HCT116 (cell line): Measurements from ENCODE around the gene MID1IP1. TPM values are rescaled to one million over a fixed set of nuclear protein-coding genes. Genes with fewer than 3 reads are reported as not detected.

Source experiments
- ATAC-seq: fragments of 200-7000 bp; cut with Tn5 transposase; 2 replicates; pipeline ENCODE4 v1.9.1; 2020; ENCODE audit warnings: mild to moderate bottlenecking, moderate library complexity
- BruUV-seq: library from RNA; stranded (reverse); fragments of 400-500 nt; replicated peaks from 2 replicates; lab custom pipeline; 2021; lab: Mats Ljungman, UMichigan
- CTCF ChIA-PET: fragments of 300-600 bp; sonication (Branson Sonifier 250); formaldehyde crosslinking; loops from one replicate; lab custom pipeline; 2021; ENCODE audit warnings: antibody characterized with exemption; lab: Charles Lee
- POLR2A ChIA-PET: fragments of 300-600, 350-600 bp; sonication (Branson Sonifier 250); formaldehyde crosslinking; loops from one replicate; lab custom pipeline; 2021; ENCODE audit warnings: antibody characterized with exemption; lab: Charles Lee
- RAD21 ChIA-PET, 2 experiments: fragments of 300-600 bp; sonication (Branson Sonifier 250); formaldehyde crosslinking; loops; one replicate each; lab custom pipeline; 2023; ENCODE audit warnings: low total read pairs in 2 of 2; ENCODE audit not compliant: uncharacterized antibody in 2 of 2, unreplicated experiment in 2 of 2, low non-redundant PET in 1 of 2; lab: Charles Lee
- DNase-seq: peaks from one replicate; pipeline ENCODE4 v3.0.0-alpha.2; 2010; ENCODE audit warnings: low read depth, low spot score
- H2AFZ ChIP-seq: fragments of 200-600 bp; shearing (Covaris generic), sonication (generic); 2 replicates; pipeline ENCODE4 v1.6.1; 2017; ENCODE audit warnings: low read depth, mixed run types, mixed read lengths, antibody characterized with exemption, low read length; ENCODE audit not compliant: poor library complexity, severe bottlenecking
- H3K27ac ChIP-seq: 2 replicates; pipeline ENCODE4 v1.5.1; 2012; ENCODE audit warnings: low read depth, low read length
- H3K27me3 ChIP-seq: fragments of 200-600 bp; sonication (generic); 2 replicates; pipeline ENCODE4 v1.6.1; 2016; ENCODE audit warnings: mixed run types, low read length, mixed read lengths; ENCODE audit not compliant: insufficient read depth
- H3K36me3 ChIP-seq, 2 experiments: fragments of 200-500 bp in 1 of 2; fragments of 200-600 bp in 1 of 2; sonication (Bioruptor generic) in 1 of 2; sonication (generic) in 1 of 2; 2 replicates each; pipeline versions ENCODE4 v1.5.1 to v1.6.1; 2014 to 2016; ENCODE audit warnings: low read length in 2 of 2, inconsistent platforms in 1 of 2, mixed read lengths in 1 of 2, mixed run types in 1 of 2; ENCODE audit not compliant: insufficient read depth in 2 of 2, control insufficient read depth in 1 of 2
- H3K4me1 ChIP-seq, 2 experiments: fragments of 200-600 bp in 1 of 2; sonication (generic) in 1 of 2; 2 replicates each; pipeline versions ENCODE4 v1.5.1 to v1.6.1; 2012 to 2017; ENCODE audit warnings: low read length in 2 of 2, inconsistent platforms in 1 of 2, mild to moderate bottlenecking in 1 of 2, mixed read lengths in 1 of 2, mixed run types in 1 of 2, moderate library complexity in 1 of 2; ENCODE audit not compliant: insufficient read depth in 2 of 2, control insufficient read depth in 1 of 2
- H3K4me2 ChIP-seq: fragments of 200-600 bp; sonication (generic); 2 replicates; pipeline ENCODE4 v1.6.1; 2017; ENCODE audit warnings: mixed run types, low read length, mixed read lengths
- H3K4me3 ChIP-seq, 2 experiments: fragments of 200-600 bp in 1 of 2; sonication (generic) in 1 of 2; replicated peaks in 1 of 2; 2 replicates each; pipeline ENCODE4 v1.5.1; 2011 to 2016; ENCODE audit warnings: low read length in 2 of 2, control low read depth in 1 of 2, low read depth in 1 of 2, mild to moderate bottlenecking in 1 of 2, mixed read lengths in 1 of 2, mixed run types in 1 of 2
- H3K79me2 ChIP-seq: fragments of 200-600 bp; sonication (generic); 2 replicates; pipeline ENCODE4 v1.6.1; 2017; ENCODE audit warnings: mild to moderate bottlenecking, mixed run types, low read length, moderate library complexity, mixed read lengths; ENCODE audit not compliant: insufficient read depth
- H3K9ac ChIP-seq: fragments of 200-600 bp; sonication (generic); 2 replicates; pipeline ENCODE4 v1.6.1; 2016; ENCODE audit warnings: low read length, mixed read lengths
- H3K9me2 ChIP-seq: fragments of 200-600 bp; sonication (generic), shearing (Covaris generic); 2 replicates; pipeline ENCODE4 v1.6.1; 2017; ENCODE audit warnings: mixed run types, mild to moderate bottlenecking, moderate library complexity; ENCODE audit not compliant: insufficient read depth
- H3K9me3 ChIP-seq, 2 experiments: fragments of 200-500 bp in 1 of 2; fragments of 200-600 bp in 1 of 2; sonication (Bioruptor generic) in 1 of 2; sonication (generic) in 1 of 2; 2 replicates each; pipeline ENCODE4 v1.6.1; 2014 to 2017; ENCODE audit warnings: low read length in 2 of 2, mixed read lengths in 2 of 2, inconsistent platforms in 1 of 2, low read depth in 1 of 2, mild to moderate bottlenecking in 1 of 2, mixed run types in 1 of 2, moderate library complexity in 1 of 2; ENCODE audit not compliant: control insufficient read depth in 1 of 2, insufficient read depth in 1 of 2
- H4K20me1 ChIP-seq: fragments of 200-600 bp; sonication (generic), shearing (Covaris generic); 2 replicates; pipeline ENCODE4 v1.6.1; 2017; ENCODE audit warnings: mixed run types, mild to moderate bottlenecking, moderate library complexity; ENCODE audit not compliant: insufficient read depth
- CEBPB ChIP-seq: IDR thresholded peaks from 2 replicates; pipeline ENCODE4 v1.6.1; 2012; ENCODE audit warnings: low read depth
- EZH2phosphoT487 ChIP-seq: fragments of 200-600 bp; IDR thresholded peaks from 2 replicates; pipeline ENCODE4 v1.6.1; 2018; ENCODE audit warnings: antibody characterized with exemption, borderline replicate concordance
- MAX ChIP-seq: IDR thresholded peaks from 2 replicates; pipeline ENCODE4 v1.6.1; 2012
- POLR2A ChIP-seq: IDR thresholded peaks from 2 replicates; pipeline ENCODE4 v1.7.0; 2011; ENCODE audit warnings: borderline replicate concordance; ENCODE audit not compliant: insufficient read depth, insufficient read length; ENCODE audit errors: extremely low read depth
- POLR2AphosphoS5 ChIP-seq: IDR thresholded peaks from 2 replicates; pipeline ENCODE4 v1.6.1; 2011; ENCODE audit warnings: mild to moderate bottlenecking, low read depth, low read length, moderate library complexity
- RAD21 ChIP-seq: IDR thresholded peaks from 2 replicates; pipeline ENCODE4 v1.6.1; 2012; ENCODE audit warnings: low read depth, mild to moderate bottlenecking
- SRF ChIP-seq: IDR thresholded peaks from 2 replicates; pipeline ENCODE4 v1.6.1; 2012; ENCODE audit warnings: low read depth
- ZNF274 ChIP-seq: fragments of 200-500 bp; sonication (Bioruptor generic); IDR thresholded peaks from 2 replicates; pipeline ENCODE4 v1.6.1; 2014; ENCODE audit warnings: mild to moderate bottlenecking, low read depth, low read length, inconsistent platforms
- intact Hi-C: fragments of 100-400 bp; cut with micrococcal nuclease; formaldehyde crosslinking; loops from 2 replicates; pipeline ENCODE4 v1.10.0; 2022
- total RNA-seq: library from RNA; stranded (reverse); gene quantifications from one replicate; pipeline ENCODE4 v1.2.1, GENCODE V29; 2021; ENCODE audit not compliant: unreplicated experiment

Gene MID1IP1
- total RNA-seq, 1 experiment from 2014 or later = 109 TPM

- H3K4me1 ChIP-seq = peaks cover 13 to 35% of the 10 kb centered on the region in 2 experiments
- intact Hi-C loops = loop anchor here (10.0 kb wide), 1 partner anchor 1369 kb away; no protein-coding TSS in a partner anchor
- TF ChIP-seq MAX = no peak
- TF ChIP-seq EZH2phosphoT487 = no peak
- TF ChIP-seq POLR2A = no peak
- no peak for TF ChIP-seq SRF
- TF ChIP-seq CEBPB = no peak
- no peak for TF ChIP-seq RAD21
- no peak for TF ChIP-seq ZNF274
- peak; percentile 46 for TF ChIP-seq POLR2AphosphoS5
- no TSS peak for BruUV-seq
- H3K9ac ChIP-seq = peak overlapping the region; percentile 91
- RAD21 ChIA-PET = no interaction called here
- DNase-seq (no peak), ATAC-seq (no peak; the same call in 1 of the 2 replicates)
- H3K36me3 ChIP-seq = peaks cover 0 to 5% of the 10 kb centered on the region in 2 experiments; a peak in 1 of 4 replicates
- H3K27me3 ChIP-seq = no peaks in the 10 kb centered on the region
- H2AFZ ChIP-seq = no peak overlapping the region
- H3K4me2 ChIP-seq = peak overlapping the region; percentile 84
- H3K9me3 ChIP-seq = no peaks in the 10 kb centered on the region
- H4K20me1 ChIP-seq = no peaks in the 10 kb centered on the region
- peaks cover 46% of the 10 kb centered on the region for H3K79me2 ChIP-seq
- CTCF ChIA-PET = interaction anchor here (1.5 kb wide), 1 partner anchor 346 kb away, joined by 3 read pairs; no protein-coding TSS in a partner anchor
- peak overlapping the region; percentile 98 for H3K27ac ChIP-seq
- no peaks in the 10 kb centered on the region for H3K9me2 ChIP-seq
- POLR2A ChIA-PET = interaction anchor here (0.6 to 0.7 kb wide), 3 partner anchors 21 to 74 kb away, joined by 4 read pairs; no protein-coding TSS in a partner anchor
- H3K4me3 ChIP-seq = peak overlapping the region; percentile 64 to 77
These were observed 4.5 kb downstream of the MID1IP1 start for GRCh38 chrX:38805432-38806389.
